GM18505 (cell line): ENCODE measurements around the gene MEIOSIN.
"Not testable (repeated sequence)": the region's sequence is repeated elsewhere in the genome, so short reads cannot be mapped to it uniquely, and the experiment has no call there.

Experiments used
- ATAC-seq: cut with Tn5 transposase; IDR thresholded peaks from one replicate; pipeline ENCODE4 v1.9.1; 2021; ENCODE audit not compliant: unreplicated experiment
- POLR2A ChIP-seq: IDR thresholded peaks from 4 replicates; pipeline ENCODE4 v1.6.1; 2011; ENCODE audit warnings: borderline replicate concordance; ENCODE audit not compliant: insufficient read depth, insufficient read length; ENCODE audit errors: extremely low read depth

Gene MEIOSIN

GRCh38 chr19:45742969-45743368 lies 9.7 kb downstream of the MEIOSIN start:
- no peak for TF ChIP-seq POLR2A

GRCh38 chr19:45745606-45746005 lies 12.4 kb downstream of the MEIOSIN start:
- no peak for TF ChIP-seq POLR2A
- no peak for ATAC-seq

More at GRCh38 chr19:45742969-45743368, 9.7 kb downstream of the MEIOSIN start:
- no peak for ATAC-seq

- ATAC-seq, result no peak
- no peak for TF ChIP-seq POLR2A
These were observed 13.6 kb downstream of the MEIOSIN start for GRCh38 chr19:45746866-45747265.

- no peak for TF ChIP-seq POLR2A
- ATAC-seq, result no peak
These were observed 14.3 kb downstream of the MEIOSIN start for GRCh38 chr19:45747513-45747912.

GRCh38 chr19:45751483-45751882 lies 18.2 kb downstream of the MEIOSIN start:
- ATAC-seq, result not testable (repeated sequence)

GRCh38 chr19:45752639-45753038 lies 19.4 kb downstream of the MEIOSIN start:
- TF ChIP-seq POLR2A, result no peak
- no peak for ATAC-seq

- no peak for TF ChIP-seq POLR2A
- ATAC-seq, result no peak
These were observed 20.3 kb downstream of the MEIOSIN start for GRCh38 chr19:45753548-45753947.

- TF ChIP-seq POLR2A, result no peak
- no peak for ATAC-seq
These were observed 21.1 kb downstream of the MEIOSIN start for GRCh38 chr19:45754323-45754722.

GRCh38 chr19:45757695-45758094 lies 24.5 kb downstream of the MEIOSIN start:
- ATAC-seq, result no peak
- TF ChIP-seq POLR2A, result no peak

- TF ChIP-seq POLR2A, result no peak
- ATAC-seq, result no peak
These were observed 25.7 kb downstream of the MEIOSIN start for GRCh38 chr19:45758921-45759320.

GRCh38 chr19:45761714-45762113 lies 28.5 kb downstream of the MEIOSIN start:
- TF ChIP-seq POLR2A, result no peak
- ATAC-seq, result no peak

GRCh38 chr19:45762870-45763631 lies 29.8 kb downstream of the MEIOSIN start:
- no peak for TF ChIP-seq POLR2A
- no peak for ATAC-seq

GRCh38 chr19:45763691-45764294 lies 30.6 kb downstream of the MEIOSIN start:
- no peak for ATAC-seq
- TF ChIP-seq POLR2A, result no peak

GRCh38 chr19:45764475-45764874 lies 31.2 kb downstream of the MEIOSIN start:
- ATAC-seq, result no peak
- no peak for TF ChIP-seq POLR2A
